H1 (cell line): ENCODE data around the gene GRIA2. TPM values are rescaled to one million over a fixed set of nuclear protein-coding genes. Genes with fewer than 3 reads are reported as not detected.

Source experiments
- CTCF ChIA-PET: fragments of 300-600 bp; sonication (Branson Sonifier 250); formaldehyde crosslinking; loops from one replicate; lab custom pipeline; 2021; ENCODE audit not compliant: partially characterized antibody; lab: Charles Lee
- POLR2A ChIA-PET: fragments of 300-600 bp; sonication (Branson Sonifier 250); formaldehyde crosslinking; loops from one replicate; lab custom pipeline; 2021; ENCODE audit warnings: inconsistent platforms; ENCODE audit not compliant: partially characterized antibody; lab: Charles Lee
- DNase-seq, 2 experiments: peaks; one replicate each; pipeline versions ENCODE4 v3.0.0 to v3.0.0-alpha.2; 2010 to 2022; ENCODE audit warnings: low spot score in 2 of 2, low read depth in 1 of 2, mixed read lengths in 1 of 2
- FAIRE-seq: peaks from 2 replicates; lab custom pipeline; 2011; peaks lifted over from hg19 to GRCh38; lab: Jason Lieb, UNC
- H2AFZ ChIP-seq: 2 replicates; pipeline ENCODE4 v1.8.1; 2012; ENCODE audit warnings: low read length, inconsistent platforms
- H2AK5ac ChIP-seq: 2 replicates; pipeline ENCODE4 v1.6.1; 2013; ENCODE audit warnings: low read depth, low read length
- H2BK120ac ChIP-seq: replicated peaks from 2 replicates; pipeline ENCODE3; 2013; ENCODE audit warnings: low read depth, low read length, inconsistent platforms
- H2BK12ac ChIP-seq: 2 replicates; pipeline ENCODE4 v1.6.1; 2013; ENCODE audit warnings: low read depth, low read length
- H2BK15ac ChIP-seq: 2 replicates; pipeline ENCODE4 v1.6.1; 2013; ENCODE audit warnings: low read length
- H2BK20ac ChIP-seq: 2 replicates; pipeline ENCODE4 v1.6.1; 2013; ENCODE audit warnings: low read length
- H2BK5ac ChIP-seq: 2 replicates; pipeline ENCODE4 v1.6.1; 2013; ENCODE audit warnings: low read depth, low read length
- H3K14ac ChIP-seq: 2 replicates; pipeline ENCODE4 v1.6.1; 2013; ENCODE audit warnings: inconsistent platforms; ENCODE audit not compliant: insufficient read length
- H3K18ac ChIP-seq: 2 replicates; pipeline ENCODE4 v1.6.1; 2013; ENCODE audit warnings: low read length; ENCODE audit errors: extremely low read depth
- H3K23ac ChIP-seq: 2 replicates; pipeline ENCODE4 v1.6.1; 2013; ENCODE audit warnings: inconsistent platforms; ENCODE audit not compliant: insufficient read length
- H3K23me2 ChIP-seq: 2 replicates; pipeline ENCODE4 v1.6.1; 2013; ENCODE audit warnings: low read depth, low read length
- H3K27ac ChIP-seq: 2 replicates; pipeline ENCODE4 v1.6.1; 2011; ENCODE audit warnings: low read depth, low read length, inconsistent platforms
- H3K27me3 ChIP-seq, 4 experiments: replicated peaks in 1 of 4; 1 replicate in 1 of 4; 2 replicates in 3 of 4; pipeline versions ENCODE4 v1.6.1 to v1.8.1; 2011 to 2013; ENCODE audit warnings: low read length in 3 of 4, mild to moderate bottlenecking in 3 of 4, inconsistent platforms in 2 of 4, mixed read lengths in 2 of 4, moderate library complexity in 1 of 4; ENCODE audit not compliant: control insufficient read depth in 3 of 4, insufficient read depth in 3 of 4; ENCODE audit errors: extremely low read depth in 1 of 4
- H3K36me3 ChIP-seq, 4 experiments: 2 replicates each; pipeline versions ENCODE4 v1.6.1 to v1.8.1; 2011 to 2013; ENCODE audit warnings: mild to moderate bottlenecking in 4 of 4, low read length in 3 of 4, moderate library complexity in 2 of 4, control low read depth in 1 of 4, inconsistent platforms in 1 of 4; ENCODE audit not compliant: insufficient read depth in 4 of 4, control insufficient read depth in 2 of 4
- H3K4ac ChIP-seq: replicated peaks from 2 replicates; pipeline ENCODE3; 2013; ENCODE audit warnings: low read length, low read depth, mixed read lengths, inconsistent platforms; ENCODE audit not compliant: insufficient read length
- H3K4me1 ChIP-seq, 4 experiments: replicated peaks in 1 of 4; 1 replicate in 1 of 4; 2 replicates in 3 of 4; pipeline versions ENCODE4 v1.6.1 to v1.8.1; 2011 to 2013; ENCODE audit warnings: low read length in 3 of 4, inconsistent platforms in 2 of 4, mixed read lengths in 1 of 4; ENCODE audit not compliant: insufficient read depth in 4 of 4, control insufficient read depth in 3 of 4
- H3K4me2 ChIP-seq, 2 experiments: 2 replicates each; pipeline versions ENCODE4 v1.6.1 to v1.8.1; 2011 to 2013; ENCODE audit warnings: low read depth in 2 of 2, low read length in 2 of 2, control low read depth in 1 of 2, inconsistent platforms in 1 of 2, mild to moderate bottlenecking in 1 of 2; ENCODE audit not compliant: insufficient read depth in 1 of 2
- H3K4me3 ChIP-seq, 4 experiments: fragments of 200-600, 300-600 bp in 1 of 4; sonication (generic), shearing (Covaris generic), sonication (Bioruptor Twin) in 1 of 4; 2 replicates each; pipeline versions ENCODE4 v1.5.1 to v1.8.1; 2011 to 2016; ENCODE audit warnings: low read length in 4 of 4, low read depth in 3 of 4, control low read depth in 2 of 4, inconsistent platforms in 2 of 4, mild to moderate bottlenecking in 2 of 4, mixed read lengths in 1 of 4, moderate library complexity in 1 of 4; ENCODE audit not compliant: insufficient read depth in 2 of 4; ENCODE audit errors: extremely low read depth in 1 of 4
- H3K56ac ChIP-seq: replicated peaks from 2 replicates; pipeline ENCODE3; 2013; ENCODE audit warnings: low read depth, mild to moderate bottlenecking, mixed read lengths, low read length, inconsistent platforms; ENCODE audit not compliant: insufficient read length
- H3K79me1 ChIP-seq: 2 replicates; pipeline ENCODE4 v1.6.1; 2013; ENCODE audit warnings: low read depth, low read length, control low read depth
- H3K79me2 ChIP-seq, 2 experiments: 2 replicates each; pipeline versions ENCODE4 v1.6.1 to v1.8.1; 2012 to 2013; ENCODE audit warnings: low read length in 2 of 2, mild to moderate bottlenecking in 2 of 2, inconsistent platforms in 1 of 2; ENCODE audit not compliant: insufficient read depth in 2 of 2, control insufficient read depth in 1 of 2
- H3K9ac ChIP-seq, 4 experiments: replicated peaks in 1 of 4; 1 replicate in 1 of 4; 2 replicates in 3 of 4; pipeline versions ENCODE4 v1.6.1 to v1.8.1; 2011 to 2013; ENCODE audit warnings: low read depth in 3 of 4, low read length in 3 of 4, control low read depth in 2 of 4, mild to moderate bottlenecking in 2 of 4, moderate library complexity in 2 of 4, inconsistent platforms in 1 of 4; ENCODE audit errors: extremely low read depth in 1 of 4
- H3K9me3 ChIP-seq, 2 experiments: 2 replicates each; pipeline versions ENCODE4 v1.6.1 to v1.8.1; 2012 to 2013; ENCODE audit warnings: mild to moderate bottlenecking in 2 of 2, moderate library complexity in 2 of 2, control low read depth in 1 of 2, inconsistent platforms in 1 of 2, low read depth in 1 of 2, low read length in 1 of 2, mixed read lengths in 1 of 2; ENCODE audit not compliant: insufficient read depth in 2 of 2
- H4K20me1 ChIP-seq, 2 experiments: replicated peaks in 1 of 2; 2 replicates each; pipeline versions ENCODE3 to v1.8.1; 2011 to 2013; ENCODE audit warnings: inconsistent platforms in 2 of 2, low read length in 2 of 2, mild to moderate bottlenecking in 1 of 2; ENCODE audit not compliant: insufficient read depth in 2 of 2, control insufficient read depth in 1 of 2
- H4K5ac ChIP-seq: 2 replicates; pipeline ENCODE4 v1.6.1; 2013; ENCODE audit warnings: low read length, low read depth, mixed read lengths, inconsistent platforms; ENCODE audit not compliant: insufficient read length
- H4K8ac ChIP-seq: 2 replicates; pipeline ENCODE4 v1.8.0; 2013; ENCODE audit warnings: mild to moderate bottlenecking, moderate library complexity, low read length, inconsistent platforms; ENCODE audit not compliant: insufficient read depth; ENCODE audit errors: extremely low read depth
- H4K91ac ChIP-seq: replicated peaks from 2 replicates; pipeline ENCODE3; 2013; ENCODE audit warnings: low read length, mixed read lengths, inconsistent platforms; ENCODE audit not compliant: insufficient read length
- CREB1 ChIP-seq: IDR thresholded peaks from 2 replicates; pipeline ENCODE4 v1.6.1; 2012; ENCODE audit warnings: inconsistent platforms
- CTCF ChIP-seq, 3 experiments: IDR thresholded peaks; 1 replicate in 2 of 3; 2 replicates in 1 of 3; pipeline versions ENCODE4 v1.5.1 to v1.6.1; 2011; ENCODE audit warnings: low read length in 3 of 3, mild to moderate bottlenecking in 3 of 3, inconsistent platforms in 2 of 3, low read depth in 1 of 3, moderate library complexity in 1 of 3; ENCODE audit not compliant: insufficient read depth in 1 of 3; ENCODE audit errors: control extremely low read depth in 1 of 3
- RAD21 ChIP-seq, 2 experiments: IDR thresholded peaks in 1 of 2; conservative IDR thresholded peaks in 1 of 2; 2 replicates each; pipeline ENCODE4 v1.6.1; 2011; ENCODE audit warnings: low read depth in 2 of 2, low read length in 2 of 2, improper control_type of control experiment in 1 of 2, inconsistent platforms in 1 of 2, mild to moderate bottlenecking in 1 of 2, moderate library complexity in 1 of 2
- WGBS, 2 experiments: shearing (Covaris generic) in 1 of 2; methylation state at CpG; one replicate each; pipeline versions ENCODE4 v1.1.6 to v1.1.7; 2013 to 2015; ENCODE audit warnings: low lambda C conversion rate in 2 of 2, mixed read lengths in 2 of 2, inconsistent platforms in 1 of 2, low coverage in 1 of 2, missing lambda C conversion rate in 1 of 2; ENCODE audit not compliant: insufficient replicate concordance in 2 of 2, insufficient coverage in 1 of 2, insufficient read length in 1 of 2; ENCODE audit errors: extremely low coverage in 1 of 2, missing lambda C conversion rate in 1 of 2; 5-methylcytosine and 5-hydroxymethylcytosine counted together
- polyA plus RNA-seq, 7 experiments: library from polyadenylated mRNA; depleted of rRNA in 3 of 7; stranded (reverse) in 5 of 7; unstranded in 2 of 7; fragments of >200 nt in 5 of 7; fragments of 200-250 nt in 2 of 7; gene quantifications; 1 replicate in 5 of 7; 2 replicates in 1 of 7; 4 replicates in 1 of 7; pipeline versions ENCODE4 v1.2.1 to v1.2.3, GENCODE V29; 2011 to 2013; ENCODE audit warnings: missing spikeins in 2 of 7, mixed read lengths in 2 of 7
- total RNA-seq: library from RNA; stranded (reverse); fragmentation: NEBNext Ultra II Directional; extraction: Animal tissue kit (Norgen Biotek cat#: 25700); gene quantifications from 2 replicates; pipeline ENCODE4 v1.2.1, GENCODE V29; 2021

The GRIA2 gene
- total and polyA plus RNA-seq, 2 of the 8 experiments (the other 6 are each of a cell fraction or from before 2014, with no cell fraction given) = not detected

DNA sequence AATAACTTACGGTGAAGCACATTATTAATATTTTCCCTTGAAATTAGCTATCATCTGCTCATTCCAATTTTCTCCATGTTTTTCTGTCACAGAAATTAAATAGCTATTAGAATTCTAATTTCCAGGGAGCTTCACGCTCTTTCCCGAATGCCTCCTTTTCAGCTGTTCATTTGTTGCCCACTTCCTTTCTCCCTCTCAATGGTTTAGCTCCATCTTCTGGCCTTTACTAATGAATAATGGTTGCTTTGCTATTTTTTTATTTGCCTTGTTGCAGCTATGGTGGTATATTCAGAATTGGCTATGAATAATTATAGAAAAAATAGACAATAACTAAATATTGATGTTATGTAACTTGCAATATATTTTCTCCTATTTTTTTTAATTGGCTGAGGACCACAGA lies 70.5 kb downstream of the GRIA2 start:
- Histone ChIP-seq H3K4ac (no peak overlapping the region), H4K20me1 (no peaks in the 10 kb centered on the region), H3K56ac (no peak overlapping the region), H4K91ac (no peak overlapping the region), H2AFZ (no peak overlapping the region), H2BK15ac (no peak overlapping the region), H3K14ac (no peak overlapping the region), H4K5ac (no peak overlapping the region), H3K9ac (no peak overlapping the region), H3K18ac (no peak overlapping the region), H2AK5ac (no peak overlapping the region), H3K4me2 (no peak overlapping the region), H3K4me3 (no peak overlapping the region), H3K23ac (no peak overlapping the region), H4K8ac (no peak overlapping the region), H2BK12ac (no peak overlapping the region), H2BK120ac (no peak overlapping the region), H2BK5ac (no peak overlapping the region), H3K27ac (no peak overlapping the region), H3K23me2 (no peaks in the 10 kb centered on the region), H3K4me1 (no peaks in the 10 kb centered on the region), H3K79me2 (no peaks in the 10 kb centered on the region), H3K27me3 (no peaks in the 10 kb centered on the region), H3K36me3 (no peaks in the 10 kb centered on the region), H2BK20ac (no peak overlapping the region), H3K9me3 (no peaks in the 10 kb centered on the region), H3K79me1 (no peaks in the 10 kb centered on the region)
- no peak for DNase-seq
- POLR2A ChIA-PET = no interaction called here
- CTCF ChIA-PET = interaction anchor here (0.7 to 1.4 kb wide), 5 partner anchors 14 to 138 kb away, joined by 3 to 5 read pairs (median 4); partner anchors contain the start of gene GRIA2
- TF ChIP-seq RAD21 (IDR thresholded peaks at IDR 0.05 in 1 of 2, conservative IDR thresholded peaks at IDR 0.05 in 1 of 2; ENCODE audit: low read depth in 2 of 2, low read length in 2 of 2) = peak; percentile 39 to 48
- TF ChIP-seq CREB1 = no peak
- TF ChIP-seq CTCF (IDR thresholded peaks at IDR 0.05; ENCODE audit: control extremely low read depth in 1 of 3, insufficient read depth in 1 of 3, low read depth in 1 of 3, low read length in 3 of 3) = peak in 1 of 3 experiments; percentile 20; a peak in 1 of 4 replicates
- no peak for FAIRE-seq
- 96% methylated on average over 3 of the region's 3 CpGs; no CpG with 5 or more reads in 1 of the 2 experiments for WGBS, 2 experiments
